HS-27A (cell line): ENCODE measurements around the gene IRX6.

Source experiments
- DNase-seq: peaks from one replicate; pipeline ENCODE4 v3.0.0-alpha.2; 2012; ENCODE audit warnings: low read depth, missing footprints

IRX6 gene

DNA sequence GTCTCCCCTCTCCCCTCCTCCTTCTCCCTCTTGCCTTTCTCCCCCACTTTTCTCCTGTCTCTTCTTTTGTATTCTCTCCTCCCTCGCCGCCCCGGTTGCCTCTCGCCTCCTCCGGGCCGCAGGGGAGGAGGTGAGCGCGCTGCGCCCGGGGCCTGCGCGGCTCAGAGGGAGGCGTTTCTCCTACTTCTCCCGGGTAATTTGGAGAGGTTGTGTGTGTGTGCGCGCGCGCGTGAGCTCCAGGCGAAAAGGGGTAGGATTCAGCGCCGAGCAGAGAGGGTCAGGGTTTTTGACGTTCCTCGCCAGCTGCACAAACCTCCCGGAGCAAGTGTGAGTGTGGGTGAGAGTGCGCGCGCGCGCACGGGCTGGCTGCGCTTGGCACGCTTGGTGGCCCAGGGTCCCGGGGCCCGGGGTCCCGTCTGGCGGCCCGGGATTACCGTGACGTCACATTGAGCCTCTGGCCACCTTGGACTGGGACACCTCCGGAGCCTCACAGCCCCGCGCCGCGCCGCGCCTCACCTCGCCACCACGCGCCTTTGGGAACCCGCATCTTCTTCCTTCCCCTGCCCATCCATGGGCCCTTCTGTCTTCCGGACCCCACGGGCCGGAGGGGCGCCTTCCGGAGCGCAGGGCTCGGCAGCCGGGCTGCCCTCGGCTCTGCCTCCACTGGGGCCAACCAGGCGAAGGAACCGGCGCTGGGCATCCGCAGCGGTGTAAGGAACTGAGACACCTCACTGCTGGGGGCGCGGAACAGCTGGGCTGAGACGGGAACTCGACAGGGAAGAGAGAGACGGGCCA is 479 bp downstream of the IRX6 start:
- no peak for DNase-seq

DNA sequence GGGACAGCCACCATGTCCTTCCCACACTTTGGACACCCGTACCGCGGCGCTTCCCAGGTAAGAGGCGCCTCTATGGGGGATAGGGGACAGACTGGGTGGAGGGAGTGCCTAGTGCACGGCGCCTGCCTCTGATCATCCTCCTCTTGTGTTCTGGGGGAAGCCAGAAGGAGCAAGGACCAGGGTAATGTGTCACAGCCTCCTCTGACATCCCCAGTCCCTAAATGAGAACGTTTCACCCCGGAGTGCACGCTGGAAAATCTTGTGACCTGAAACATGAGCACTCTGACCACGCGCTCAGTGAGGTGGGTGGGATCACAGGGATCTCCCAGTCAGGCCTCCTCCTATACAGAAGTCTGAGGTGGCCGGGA is 1.1 kb downstream of the IRX6 start:
- no peak for DNase-seq

DNA sequence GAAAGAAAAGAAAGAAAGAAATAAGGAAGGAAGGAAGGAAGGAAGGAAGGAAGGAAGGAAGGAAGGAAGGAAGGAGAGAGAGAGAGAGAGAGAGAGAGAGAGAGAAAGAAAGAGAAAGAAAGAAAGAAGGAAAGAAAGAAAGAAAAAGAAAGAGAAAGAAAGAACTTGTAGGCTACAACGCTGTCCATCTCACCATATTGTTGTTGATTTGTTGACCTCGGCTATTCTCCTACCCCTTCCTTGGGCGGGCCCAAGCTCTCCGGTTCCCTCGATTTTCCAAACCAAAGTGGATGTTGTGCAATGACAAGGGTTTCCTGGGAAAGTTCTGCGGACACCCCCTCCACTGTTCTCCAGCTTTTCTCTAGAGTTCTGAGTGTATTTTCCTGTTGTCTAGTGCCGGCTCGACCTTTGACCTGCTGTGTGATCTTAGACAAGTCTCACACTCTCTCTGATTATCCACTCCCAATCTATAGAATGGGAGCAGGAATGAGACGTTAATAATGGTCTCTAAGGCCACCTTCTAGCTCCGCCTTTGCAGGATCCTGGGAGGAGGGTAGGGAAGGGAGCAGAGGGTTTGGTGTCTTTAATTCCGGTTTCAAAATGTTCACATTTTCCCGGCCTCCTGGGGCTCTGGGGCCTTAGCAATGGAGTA is 1.6 kb downstream of the IRX6 start:
- DNase-seq, result no peak

DNA sequence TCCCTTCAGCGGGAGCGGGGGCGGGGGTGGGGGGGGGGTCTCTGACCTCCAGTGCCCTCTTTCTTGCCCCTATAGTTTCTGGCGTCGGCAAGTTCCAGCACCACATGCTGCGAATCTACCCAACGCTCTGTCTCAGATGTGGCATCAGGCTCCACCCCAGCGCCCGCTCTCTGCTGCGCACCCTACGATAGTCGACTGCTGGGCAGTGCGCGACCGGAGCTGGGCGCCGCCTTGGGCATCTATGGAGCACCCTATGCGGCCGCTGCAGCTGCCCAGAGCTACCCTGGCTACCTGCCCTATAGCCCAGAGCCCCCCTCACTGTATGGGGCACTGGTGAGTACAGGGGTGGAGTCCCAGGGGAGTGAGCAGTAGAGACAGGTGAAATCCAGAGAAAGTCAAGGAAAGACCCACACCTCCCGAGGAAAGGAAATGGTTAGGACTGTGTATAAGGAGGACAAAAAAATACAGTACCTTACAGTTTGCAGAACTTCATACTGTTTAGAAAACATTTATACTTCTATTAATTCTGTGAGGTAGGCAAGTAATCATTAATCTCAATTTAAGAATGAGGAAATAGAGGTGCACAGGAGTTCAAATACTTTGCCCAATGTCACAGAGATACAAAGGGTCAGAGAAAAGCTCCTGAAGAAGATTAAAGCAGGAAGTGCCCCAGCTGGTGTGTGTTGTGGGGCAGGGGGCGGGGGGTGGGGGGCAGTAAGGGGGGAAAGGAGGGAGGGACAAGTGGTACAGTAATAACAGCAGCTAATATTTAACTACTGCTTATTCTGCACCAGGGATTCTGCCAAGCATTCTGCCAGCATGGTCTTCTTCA is 2.5 kb downstream of the IRX6 start:
- DNase-seq, result no peak

DNA sequence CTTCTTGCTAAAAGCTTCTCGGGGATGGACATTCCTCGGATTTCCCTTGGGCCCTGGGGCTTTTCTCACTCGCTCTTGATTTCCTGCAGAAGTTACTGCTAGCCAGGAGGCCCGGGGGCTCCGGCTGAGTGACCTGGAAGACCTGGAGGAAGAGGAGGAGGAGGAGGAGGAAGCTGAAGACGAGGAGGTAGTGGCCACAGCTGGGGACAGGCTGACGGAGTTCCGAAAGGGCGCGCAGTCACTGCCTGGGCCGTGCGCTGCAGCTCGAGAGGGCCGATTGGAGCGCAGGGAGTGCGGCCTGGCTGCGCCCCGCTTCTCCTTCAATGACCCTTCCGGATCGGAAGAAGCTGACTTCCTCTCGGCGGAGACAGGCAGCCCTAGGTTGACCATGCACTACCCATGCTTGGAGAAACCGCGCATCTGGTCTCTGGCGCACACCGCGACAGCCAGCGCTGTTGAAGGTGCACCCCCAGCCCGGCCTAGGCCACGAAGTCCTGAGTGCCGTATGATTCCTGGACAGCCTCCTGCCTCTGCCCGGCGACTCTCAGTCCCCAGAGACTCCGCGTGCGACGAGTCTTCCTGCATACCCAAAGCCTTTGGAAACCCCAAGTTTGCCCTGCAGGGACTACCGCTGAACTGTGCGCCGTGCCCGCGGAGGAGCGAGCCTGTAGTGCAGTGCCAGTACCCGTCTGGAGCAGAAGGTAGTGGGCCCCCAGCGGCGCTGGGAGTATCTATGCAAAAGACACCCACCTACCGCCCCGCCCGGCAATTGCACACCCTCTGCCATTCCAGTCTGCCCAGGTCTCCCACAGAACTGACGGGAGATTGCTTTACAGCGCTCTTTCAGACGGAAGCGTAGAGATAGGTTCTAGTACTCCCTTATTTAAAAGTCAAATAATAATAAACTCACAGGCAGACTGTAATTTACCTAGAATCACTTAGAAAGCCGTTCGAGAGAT is 4.9 kb downstream of the IRX6 start:
- DNase-seq, result no peak

DNA sequence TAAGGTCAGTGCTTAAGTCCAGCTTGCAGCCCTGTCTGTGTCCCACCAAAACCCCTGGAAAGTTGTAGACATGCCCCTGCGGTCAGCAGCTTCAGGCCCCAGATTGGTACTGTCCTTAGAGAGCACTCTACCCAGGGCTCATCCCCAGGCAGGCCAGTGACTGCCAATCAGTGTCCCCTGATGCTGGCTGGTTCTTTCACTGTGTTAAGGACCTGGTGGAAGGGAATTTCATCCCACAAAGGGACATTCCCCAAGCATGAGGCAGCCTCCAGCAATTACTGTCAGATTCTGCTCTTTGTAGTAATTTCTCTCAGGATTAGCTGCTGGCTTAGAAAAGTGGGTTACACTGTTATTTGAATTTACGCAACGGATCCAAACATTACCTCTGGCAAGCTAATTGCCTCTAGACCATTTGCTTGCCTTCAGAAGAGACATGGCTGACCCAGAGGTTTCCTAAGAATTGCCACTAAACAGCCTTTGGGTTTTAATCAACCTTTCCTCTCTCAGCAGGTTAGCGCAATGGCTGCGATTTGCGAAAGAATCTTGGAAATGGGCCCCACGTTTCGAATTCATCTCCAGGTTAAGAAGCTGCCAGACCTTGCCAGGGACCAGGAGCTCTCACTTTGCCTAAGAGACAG is 5.9 kb downstream of the IRX6 start:
- DNase-seq, result no peak

DNA sequence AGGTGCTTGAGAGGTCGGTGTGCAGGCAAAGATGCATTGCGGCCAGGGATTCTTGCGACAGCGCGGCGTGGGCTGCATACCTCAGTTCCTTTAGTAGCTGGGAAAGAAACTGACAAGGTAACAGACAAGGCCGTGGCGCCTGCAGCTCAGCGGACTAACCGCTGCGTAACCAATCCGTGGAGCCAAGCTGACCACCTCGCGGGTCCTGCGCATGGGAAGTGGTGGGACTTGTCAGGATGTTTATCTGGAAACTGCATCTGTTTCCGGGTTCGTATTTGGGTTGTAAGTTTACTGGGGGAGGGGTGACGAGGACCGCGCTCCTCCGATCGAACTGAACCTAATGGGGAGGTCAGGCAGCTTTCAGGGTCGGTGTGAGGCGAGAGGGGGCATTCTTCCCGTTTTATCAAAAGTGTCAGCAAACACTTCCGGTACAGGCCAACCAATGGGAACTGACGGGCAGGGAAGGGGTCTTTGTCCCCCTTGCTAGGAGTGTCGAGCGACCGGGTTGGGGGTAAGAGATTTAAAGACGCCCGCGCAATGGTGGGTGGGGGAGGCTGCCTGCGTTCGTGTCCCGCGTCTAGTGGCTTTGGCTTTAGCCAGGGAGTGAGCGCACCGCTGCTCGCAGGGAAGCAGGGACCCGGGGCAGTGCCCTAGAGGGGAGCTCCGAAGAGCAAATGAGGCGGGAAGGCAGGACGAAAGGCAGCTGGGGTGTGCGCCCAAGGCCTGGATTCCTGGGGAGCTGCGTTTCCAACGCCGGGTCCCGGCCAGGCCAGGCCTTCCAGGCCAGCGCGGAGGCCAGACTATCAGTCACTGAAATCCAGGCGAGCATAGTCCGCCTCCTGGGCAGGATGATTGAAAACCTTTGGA is 7.0 kb downstream of the IRX6 start:
- no peak for DNase-seq

DNA sequence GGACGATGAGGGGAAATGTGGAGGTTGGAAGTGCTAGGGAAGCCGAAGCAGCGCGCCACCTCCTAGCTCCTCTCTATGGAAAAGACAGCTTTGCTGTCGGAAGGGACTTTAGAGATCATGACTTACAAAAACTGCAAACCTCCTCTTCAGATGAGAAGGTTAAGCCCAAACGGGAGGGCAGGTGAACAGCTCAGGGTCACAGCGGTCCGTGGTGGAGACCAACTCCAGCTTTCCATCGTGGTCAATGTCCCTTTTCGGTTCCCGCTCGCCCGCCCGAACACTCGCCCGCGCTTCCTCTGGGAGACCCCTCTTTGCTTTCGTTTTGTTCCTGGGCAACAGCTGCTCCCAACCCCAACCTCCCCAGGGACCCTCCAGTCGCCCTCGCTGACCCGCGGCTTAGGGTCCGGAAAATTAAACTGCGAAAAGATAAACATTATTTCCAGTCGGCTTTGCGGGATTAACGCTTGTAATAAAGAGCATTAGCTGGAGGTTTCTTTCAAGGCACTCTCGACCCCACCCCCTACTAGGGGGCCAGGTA is 7.7 kb downstream of the IRX6 start:
- DNase-seq, result no peak

DNA sequence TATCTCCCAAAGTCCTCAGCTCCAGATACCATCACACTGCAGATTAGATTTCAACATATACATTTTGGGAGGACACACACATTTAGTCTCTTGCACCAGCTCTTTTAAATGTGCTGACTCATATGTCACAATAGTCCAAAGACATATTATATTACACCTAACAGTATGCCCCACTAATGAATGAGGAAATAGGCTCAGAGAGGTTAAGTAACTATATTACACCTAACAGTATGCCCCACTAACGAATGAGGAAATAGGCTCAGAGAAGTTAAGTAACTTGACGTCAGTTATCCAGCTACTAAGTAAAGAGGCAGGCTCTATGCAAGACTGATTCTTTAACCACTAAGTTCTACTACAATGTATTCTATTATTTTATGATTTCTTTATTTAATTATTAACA is 9.7 kb downstream of the IRX6 start:
- no peak for DNase-seq

DNA sequence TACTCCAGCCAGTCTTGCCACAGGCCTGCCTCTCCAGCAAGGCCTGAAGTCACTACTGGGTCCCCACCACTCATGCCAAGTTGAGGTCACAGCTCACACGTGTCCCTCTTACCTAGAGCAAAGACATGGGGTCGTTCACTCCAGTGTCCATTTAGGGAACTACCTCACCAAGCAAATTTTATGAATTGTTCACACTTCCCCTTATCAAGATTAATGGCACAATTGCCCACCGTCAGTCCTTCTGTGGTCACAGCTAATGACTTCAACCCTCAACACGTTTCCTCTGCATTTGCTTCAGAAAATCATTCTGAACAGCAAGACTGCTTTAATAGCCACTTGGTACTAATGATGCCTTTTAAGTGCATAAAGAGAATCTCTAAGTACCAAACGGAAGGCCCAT is 14.6 kb downstream of the IRX6 start:
- no peak for DNase-seq

DNA sequence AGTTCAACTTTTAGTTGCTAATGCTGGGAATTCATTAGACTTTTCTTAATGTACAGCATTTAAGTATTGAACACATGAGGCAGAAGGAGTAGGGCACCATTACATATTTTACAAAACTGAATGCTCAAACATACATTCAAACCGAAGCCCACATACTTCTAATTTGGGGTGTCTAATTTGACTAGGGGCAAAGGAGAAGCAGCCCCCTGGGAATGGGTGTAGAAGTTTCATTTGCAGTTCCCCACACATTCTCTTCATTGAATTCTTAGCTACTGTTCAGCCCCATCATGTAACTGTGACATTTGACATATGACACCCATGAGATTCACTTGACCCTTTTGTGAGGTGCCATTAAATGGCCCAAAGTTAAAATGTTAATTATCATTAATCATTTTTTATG is 16.4 kb downstream of the IRX6 start:
- DNase-seq, result no peak

DNA sequence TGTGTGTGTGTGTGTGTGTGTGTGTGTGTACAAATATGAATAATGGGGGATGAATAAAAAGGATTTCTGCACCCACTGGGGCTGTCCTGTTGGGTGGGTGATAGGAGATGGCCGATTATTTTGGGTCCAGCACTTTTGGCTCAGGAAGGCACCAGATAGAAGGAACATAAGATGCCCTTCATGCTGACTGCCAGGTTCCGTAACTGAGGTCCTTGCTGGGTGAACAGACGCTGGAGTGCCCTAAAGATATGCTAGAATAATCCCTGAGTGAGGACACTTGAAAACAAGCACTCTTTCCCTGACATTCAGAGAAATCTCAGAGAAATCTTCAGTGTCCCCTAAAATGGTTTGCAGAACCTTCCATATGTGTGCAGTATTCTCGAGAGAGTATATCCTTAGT is 17.7 kb downstream of the IRX6 start:
- DNase-seq, result no peak

DNA sequence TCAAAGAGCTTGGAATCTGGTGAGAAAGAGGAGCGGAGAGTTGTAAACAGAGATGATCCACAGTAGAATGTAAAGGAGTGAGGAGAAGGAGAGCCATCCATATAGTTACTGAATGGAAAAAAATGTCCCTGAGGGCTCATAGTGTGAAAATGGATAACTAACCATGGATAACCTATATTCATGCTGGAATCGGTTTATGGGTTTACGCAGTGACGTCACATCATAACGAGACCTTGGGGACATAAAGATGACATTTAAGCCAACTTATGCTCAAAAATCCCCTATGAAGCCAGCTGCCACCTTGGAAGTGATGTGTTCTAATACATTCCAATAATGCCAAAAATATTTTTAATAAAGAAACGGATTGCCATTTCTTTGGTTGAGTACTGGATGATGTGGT is 22.5 kb downstream of the IRX6 start:
- no peak for DNase-seq

DNA sequence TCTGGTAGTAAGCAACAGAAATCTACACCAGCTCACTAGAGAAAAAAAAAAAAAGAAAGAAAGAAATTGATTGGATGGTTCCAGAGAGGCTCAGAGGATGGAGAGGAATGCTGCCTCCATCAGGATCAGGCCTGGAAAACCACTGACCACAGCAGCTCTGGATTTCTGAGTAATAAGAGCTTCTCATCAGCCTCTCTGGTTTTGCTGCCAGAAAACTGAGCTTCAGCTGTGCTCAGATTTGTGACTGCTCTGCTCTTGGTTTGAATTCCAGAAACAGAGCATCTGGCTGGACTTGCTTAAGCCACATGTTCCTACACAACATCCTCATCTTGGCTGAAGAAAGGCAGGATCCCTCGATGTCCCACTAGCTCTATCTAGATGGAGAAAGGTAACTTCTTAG is 25.9 kb downstream of the IRX6 start:
- DNase-seq, result no peak

DNA sequence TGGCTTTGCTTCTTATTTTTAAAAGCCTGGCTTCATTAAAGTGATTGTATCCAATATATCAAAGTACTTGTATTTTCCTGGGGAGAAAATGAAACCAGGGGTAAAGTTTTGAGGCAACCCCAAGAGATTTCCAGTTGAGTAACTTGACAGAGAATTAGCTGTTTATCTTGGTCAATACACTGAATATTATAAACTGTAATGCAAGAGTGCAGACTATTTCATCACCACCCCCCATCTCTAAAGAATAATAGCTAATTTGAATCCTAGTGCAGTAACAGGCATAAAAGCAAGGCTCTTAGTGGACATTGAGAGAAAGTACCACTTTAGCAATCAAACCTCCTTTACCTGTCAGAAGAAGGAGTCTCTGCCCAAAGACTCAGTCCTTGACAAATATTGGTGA is 27.0 kb downstream of the IRX6 start:
- no peak for DNase-seq

DNA sequence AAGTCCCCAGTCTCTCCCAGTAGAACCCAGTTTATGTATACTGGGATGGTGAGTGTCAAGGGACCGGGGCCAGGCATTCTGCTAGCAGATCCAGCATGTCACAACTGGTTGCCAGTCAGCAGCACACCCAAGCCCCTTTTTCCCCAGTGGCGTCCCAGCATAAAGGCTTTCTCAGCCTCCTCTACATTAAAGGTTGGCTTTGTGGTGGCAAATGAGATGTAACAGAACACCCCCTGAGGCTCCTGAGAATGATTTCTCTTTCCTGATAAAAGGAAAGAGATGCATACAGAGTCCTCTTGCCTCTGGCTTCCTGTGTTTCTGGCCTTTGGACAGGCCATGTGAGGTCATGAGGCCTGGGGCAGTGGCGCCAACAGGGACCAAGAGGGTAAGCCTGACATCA is 27.9 kb downstream of the IRX6 start:
- no peak for DNase-seq

DNA sequence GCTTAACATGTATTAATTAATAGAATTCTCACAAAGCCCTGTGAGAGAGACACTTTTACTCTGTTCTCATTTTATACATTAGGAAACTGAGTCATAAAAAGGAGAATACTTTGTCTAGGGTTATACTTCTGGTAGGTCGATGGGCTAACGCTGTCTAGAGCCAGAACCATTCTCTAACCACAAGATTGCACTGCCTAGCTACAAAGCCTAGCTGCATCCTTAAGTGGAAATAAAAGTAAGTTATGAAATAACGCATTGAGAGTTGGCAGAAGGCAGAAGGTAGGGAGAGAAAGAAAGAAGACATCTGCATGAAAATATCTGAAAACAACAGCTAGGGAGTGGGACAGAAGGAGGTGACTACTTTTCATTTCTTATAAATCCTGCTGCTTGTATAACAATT is 33.2 kb downstream of the IRX6 start:
- DNase-seq, result no peak

DNA sequence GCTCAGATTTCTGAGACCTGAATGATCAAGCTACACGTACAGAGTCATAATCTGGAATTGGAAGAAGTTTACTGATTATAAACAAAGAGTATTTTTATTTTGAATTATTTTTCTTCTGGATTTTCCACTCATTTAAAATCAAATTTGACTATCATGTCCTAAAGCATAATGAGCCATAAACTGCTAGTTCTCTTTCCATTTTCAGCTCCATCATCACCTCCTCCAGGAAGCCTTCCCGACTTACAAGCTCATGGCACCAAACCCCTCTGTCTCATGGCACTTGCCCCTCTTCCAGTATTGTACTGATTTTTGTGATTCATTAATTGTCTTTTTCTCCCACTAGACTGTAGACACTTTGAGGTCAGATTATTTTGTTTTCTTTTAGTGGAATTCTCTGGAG is 35.9 kb downstream of the IRX6 start:
- no peak for DNase-seq

DNA sequence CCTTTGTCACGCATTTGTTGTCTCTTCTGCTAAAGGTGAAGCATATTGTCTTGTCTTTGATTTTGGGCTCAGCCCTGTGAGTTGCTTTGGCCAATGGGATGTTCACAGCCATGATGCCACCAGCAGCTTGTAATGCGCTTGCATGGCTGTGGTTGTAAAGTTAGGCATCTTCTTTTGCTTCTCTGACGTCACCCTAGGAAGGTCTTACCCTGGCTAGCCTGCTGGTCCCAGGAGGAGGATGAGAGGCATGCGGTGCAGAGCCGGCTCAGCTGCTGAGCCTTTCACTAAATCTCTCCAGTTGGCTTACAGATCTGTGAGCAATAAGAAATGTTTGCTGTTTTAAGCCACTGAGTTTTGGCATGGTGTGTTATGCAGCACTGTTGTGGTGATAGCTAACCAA is 40.8 kb downstream of the IRX6 start:
- DNase-seq, result no peak

DNA sequence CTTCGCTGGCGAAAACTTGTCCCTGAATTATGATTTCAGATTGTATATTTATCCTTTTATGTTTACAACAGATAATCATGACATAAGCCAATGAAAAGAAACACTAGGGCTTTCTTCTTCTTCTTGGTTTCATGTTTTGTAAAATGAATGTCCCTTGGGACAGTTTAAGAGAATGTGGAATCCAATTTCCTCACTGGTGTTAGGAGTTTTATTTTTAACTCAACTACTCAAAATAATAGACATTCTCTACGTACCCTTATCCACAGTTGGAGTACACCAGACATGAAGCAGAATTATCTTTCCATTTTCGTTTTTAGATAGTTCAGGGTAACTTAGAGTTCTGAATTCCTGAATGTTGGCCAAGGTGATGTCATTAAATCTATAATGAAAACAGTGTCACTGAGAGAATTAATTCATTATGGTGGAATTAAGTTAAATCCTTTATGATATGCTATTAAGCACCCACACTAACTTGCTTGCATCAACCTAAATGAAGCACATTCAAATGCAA is 43.4 kb downstream of the IRX6 start:
- DNase-seq, result no peak
